SK-N-SH (cell line): ENCODE data around the gene ARL8A.

ENCODE experiments used
- CTCF ChIP-seq: fragments of 200-600 bp; sonication (generic); IDR thresholded peaks from 2 replicates; pipeline ENCODE4 v1.6.1; 2017; ENCODE audit warnings: antibody characterized with exemption, mild to moderate bottlenecking, moderate library complexity
- MXI1 ChIP-seq: IDR thresholded peaks from 2 replicates; pipeline ENCODE4 v1.6.1; 2012; ENCODE audit warnings: mild to moderate bottlenecking, low read depth, low read length, improper control_type of control experiment

GRCh38 chr1:202121006-202121405, 23.5 kb downstream of the ARL8A start:
- TF ChIP-seq CTCF (no peak), MXI1 (no peak)
